H1 (cell line): ENCODE data around the gene HEBP1. TPM values are rescaled to one million over a fixed set of nuclear protein-coding genes. Genes with fewer than 3 reads are reported as not detected.

ENCODE experiments used
- CTCF ChIA-PET: fragments of 300-600 bp; sonication (Branson Sonifier 250); formaldehyde crosslinking; loops from one replicate; lab custom pipeline; 2021; ENCODE audit not compliant: partially characterized antibody; lab: Charles Lee
- POLR2A ChIA-PET: fragments of 300-600 bp; sonication (Branson Sonifier 250); formaldehyde crosslinking; loops from one replicate; lab custom pipeline; 2021; ENCODE audit warnings: inconsistent platforms; ENCODE audit not compliant: partially characterized antibody; lab: Charles Lee
- DNase-seq, 2 experiments: peaks; one replicate each; pipeline versions ENCODE4 v3.0.0 to v3.0.0-alpha.2; 2010 to 2022; ENCODE audit warnings: low spot score in 2 of 2, low read depth in 1 of 2, mixed read lengths in 1 of 2
- FAIRE-seq: peaks from 2 replicates; lab custom pipeline; 2011; peaks lifted over from hg19 to GRCh38; lab: Jason Lieb, UNC
- H2AFZ ChIP-seq: 2 replicates; pipeline ENCODE4 v1.8.1; 2012; ENCODE audit warnings: low read length, inconsistent platforms
- H2AK5ac ChIP-seq: 2 replicates; pipeline ENCODE4 v1.6.1; 2013; ENCODE audit warnings: low read depth, low read length
- H2BK120ac ChIP-seq: replicated peaks from 2 replicates; pipeline ENCODE3; 2013; ENCODE audit warnings: low read depth, low read length, inconsistent platforms
- H2BK12ac ChIP-seq: 2 replicates; pipeline ENCODE4 v1.6.1; 2013; ENCODE audit warnings: low read depth, low read length
- H2BK15ac ChIP-seq: 2 replicates; pipeline ENCODE4 v1.6.1; 2013; ENCODE audit warnings: low read length
- H2BK20ac ChIP-seq: 2 replicates; pipeline ENCODE4 v1.6.1; 2013; ENCODE audit warnings: low read length
- H2BK5ac ChIP-seq: 2 replicates; pipeline ENCODE4 v1.6.1; 2013; ENCODE audit warnings: low read depth, low read length
- H3K14ac ChIP-seq: 2 replicates; pipeline ENCODE4 v1.6.1; 2013; ENCODE audit warnings: inconsistent platforms; ENCODE audit not compliant: insufficient read length
- H3K18ac ChIP-seq: 2 replicates; pipeline ENCODE4 v1.6.1; 2013; ENCODE audit warnings: low read length; ENCODE audit errors: extremely low read depth
- H3K23ac ChIP-seq: 2 replicates; pipeline ENCODE4 v1.6.1; 2013; ENCODE audit warnings: inconsistent platforms; ENCODE audit not compliant: insufficient read length
- H3K23me2 ChIP-seq: 2 replicates; pipeline ENCODE4 v1.6.1; 2013; ENCODE audit warnings: low read depth, low read length
- H3K27ac ChIP-seq: 2 replicates; pipeline ENCODE4 v1.6.1; 2011; ENCODE audit warnings: low read depth, low read length, inconsistent platforms
- H3K27me3 ChIP-seq, 4 experiments: replicated peaks in 1 of 4; 1 replicate in 1 of 4; 2 replicates in 3 of 4; pipeline versions ENCODE4 v1.6.1 to v1.8.1; 2011 to 2013; ENCODE audit warnings: low read length in 3 of 4, mild to moderate bottlenecking in 3 of 4, inconsistent platforms in 2 of 4, mixed read lengths in 2 of 4, moderate library complexity in 1 of 4; ENCODE audit not compliant: control insufficient read depth in 3 of 4, insufficient read depth in 3 of 4; ENCODE audit errors: extremely low read depth in 1 of 4
- H3K36me3 ChIP-seq, 4 experiments: 2 replicates each; pipeline versions ENCODE4 v1.6.1 to v1.8.1; 2011 to 2013; ENCODE audit warnings: mild to moderate bottlenecking in 4 of 4, low read length in 3 of 4, moderate library complexity in 2 of 4, control low read depth in 1 of 4, inconsistent platforms in 1 of 4; ENCODE audit not compliant: insufficient read depth in 4 of 4, control insufficient read depth in 2 of 4
- H3K4ac ChIP-seq: replicated peaks from 2 replicates; pipeline ENCODE3; 2013; ENCODE audit warnings: low read length, low read depth, mixed read lengths, inconsistent platforms; ENCODE audit not compliant: insufficient read length
- H3K4me1 ChIP-seq, 4 experiments: replicated peaks in 1 of 4; 1 replicate in 1 of 4; 2 replicates in 3 of 4; pipeline versions ENCODE4 v1.6.1 to v1.8.1; 2011 to 2013; ENCODE audit warnings: low read length in 3 of 4, inconsistent platforms in 2 of 4, mixed read lengths in 1 of 4; ENCODE audit not compliant: insufficient read depth in 4 of 4, control insufficient read depth in 3 of 4
- H3K4me2 ChIP-seq, 2 experiments: 2 replicates each; pipeline versions ENCODE4 v1.6.1 to v1.8.1; 2011 to 2013; ENCODE audit warnings: low read depth in 2 of 2, low read length in 2 of 2, control low read depth in 1 of 2, inconsistent platforms in 1 of 2, mild to moderate bottlenecking in 1 of 2; ENCODE audit not compliant: insufficient read depth in 1 of 2
- H3K4me3 ChIP-seq, 4 experiments: fragments of 200-600, 300-600 bp in 1 of 4; sonication (generic), shearing (Covaris generic), sonication (Bioruptor Twin) in 1 of 4; 2 replicates each; pipeline versions ENCODE4 v1.5.1 to v1.8.1; 2011 to 2016; ENCODE audit warnings: low read length in 4 of 4, low read depth in 3 of 4, control low read depth in 2 of 4, inconsistent platforms in 2 of 4, mild to moderate bottlenecking in 2 of 4, mixed read lengths in 1 of 4, moderate library complexity in 1 of 4; ENCODE audit not compliant: insufficient read depth in 2 of 4; ENCODE audit errors: extremely low read depth in 1 of 4
- H3K56ac ChIP-seq: replicated peaks from 2 replicates; pipeline ENCODE3; 2013; ENCODE audit warnings: low read depth, mild to moderate bottlenecking, mixed read lengths, low read length, inconsistent platforms; ENCODE audit not compliant: insufficient read length
- H3K79me1 ChIP-seq: 2 replicates; pipeline ENCODE4 v1.6.1; 2013; ENCODE audit warnings: low read depth, low read length, control low read depth
- H3K79me2 ChIP-seq, 2 experiments: 2 replicates each; pipeline versions ENCODE4 v1.6.1 to v1.8.1; 2012 to 2013; ENCODE audit warnings: low read length in 2 of 2, mild to moderate bottlenecking in 2 of 2, inconsistent platforms in 1 of 2; ENCODE audit not compliant: insufficient read depth in 2 of 2, control insufficient read depth in 1 of 2
- H3K9ac ChIP-seq, 4 experiments: replicated peaks in 1 of 4; 1 replicate in 1 of 4; 2 replicates in 3 of 4; pipeline versions ENCODE4 v1.6.1 to v1.8.1; 2011 to 2013; ENCODE audit warnings: low read depth in 3 of 4, low read length in 3 of 4, control low read depth in 2 of 4, mild to moderate bottlenecking in 2 of 4, moderate library complexity in 2 of 4, inconsistent platforms in 1 of 4; ENCODE audit errors: extremely low read depth in 1 of 4
- H3K9me3 ChIP-seq, 2 experiments: 2 replicates each; pipeline versions ENCODE4 v1.6.1 to v1.8.1; 2012 to 2013; ENCODE audit warnings: mild to moderate bottlenecking in 2 of 2, moderate library complexity in 2 of 2, control low read depth in 1 of 2, inconsistent platforms in 1 of 2, low read depth in 1 of 2, low read length in 1 of 2, mixed read lengths in 1 of 2; ENCODE audit not compliant: insufficient read depth in 2 of 2
- H4K20me1 ChIP-seq, 2 experiments: replicated peaks in 1 of 2; 2 replicates each; pipeline versions ENCODE3 to v1.8.1; 2011 to 2013; ENCODE audit warnings: inconsistent platforms in 2 of 2, low read length in 2 of 2, mild to moderate bottlenecking in 1 of 2; ENCODE audit not compliant: insufficient read depth in 2 of 2, control insufficient read depth in 1 of 2
- H4K5ac ChIP-seq: 2 replicates; pipeline ENCODE4 v1.6.1; 2013; ENCODE audit warnings: low read length, low read depth, mixed read lengths, inconsistent platforms; ENCODE audit not compliant: insufficient read length
- H4K8ac ChIP-seq: 2 replicates; pipeline ENCODE4 v1.8.0; 2013; ENCODE audit warnings: mild to moderate bottlenecking, moderate library complexity, low read length, inconsistent platforms; ENCODE audit not compliant: insufficient read depth; ENCODE audit errors: extremely low read depth
- H4K91ac ChIP-seq: replicated peaks from 2 replicates; pipeline ENCODE3; 2013; ENCODE audit warnings: low read length, mixed read lengths, inconsistent platforms; ENCODE audit not compliant: insufficient read length
- NRF1 ChIP-seq: IDR thresholded peaks from 2 replicates; pipeline ENCODE4 v1.6.1; 2011; ENCODE audit warnings: mild to moderate bottlenecking, low read depth, low read length, improper control_type of control experiment
- SAP30 ChIP-seq: fragments of 300-600 bp; sonication (generic); IDR thresholded peaks from 2 replicates; pipeline ENCODE4 v1.7.1; 2012; ENCODE audit warnings: low read length, moderate library complexity, mild to moderate bottlenecking, inconsistent platforms; ENCODE audit not compliant: insufficient read depth, insufficient replicate concordance
- ZNF274 ChIP-seq: IDR thresholded peaks from 2 replicates; pipeline ENCODE4 v1.7.0; 2012; ENCODE audit warnings: low read length, borderline replicate concordance; ENCODE audit errors: extremely low read depth
- WGBS, 2 experiments: shearing (Covaris generic) in 1 of 2; methylation state at CpG; one replicate each; pipeline versions ENCODE4 v1.1.6 to v1.1.7; 2013 to 2015; ENCODE audit warnings: low lambda C conversion rate in 2 of 2, mixed read lengths in 2 of 2, inconsistent platforms in 1 of 2, low coverage in 1 of 2, missing lambda C conversion rate in 1 of 2; ENCODE audit not compliant: insufficient replicate concordance in 2 of 2, insufficient coverage in 1 of 2, insufficient read length in 1 of 2; ENCODE audit errors: extremely low coverage in 1 of 2, missing lambda C conversion rate in 1 of 2; 5-methylcytosine and 5-hydroxymethylcytosine counted together
- polyA plus RNA-seq, 7 experiments: library from polyadenylated mRNA; depleted of rRNA in 3 of 7; stranded (reverse) in 5 of 7; unstranded in 2 of 7; fragments of >200 nt in 5 of 7; fragments of 200-250 nt in 2 of 7; gene quantifications; 1 replicate in 5 of 7; 2 replicates in 1 of 7; 4 replicates in 1 of 7; pipeline versions ENCODE4 v1.2.1 to v1.2.3, GENCODE V29; 2011 to 2013; ENCODE audit warnings: missing spikeins in 2 of 7, mixed read lengths in 2 of 7
- total RNA-seq: library from RNA; stranded (reverse); fragmentation: NEBNext Ultra II Directional; extraction: Animal tissue kit (Norgen Biotek cat#: 25700); gene quantifications from 2 replicates; pipeline ENCODE4 v1.2.1, GENCODE V29; 2021

Gene HEBP1
- total and polyA plus RNA-seq, 2 of the 8 experiments (the other 6 are each of a cell fraction or from before 2014, with no cell fraction given): 30.8 to 56.1 TPM

DNA sequence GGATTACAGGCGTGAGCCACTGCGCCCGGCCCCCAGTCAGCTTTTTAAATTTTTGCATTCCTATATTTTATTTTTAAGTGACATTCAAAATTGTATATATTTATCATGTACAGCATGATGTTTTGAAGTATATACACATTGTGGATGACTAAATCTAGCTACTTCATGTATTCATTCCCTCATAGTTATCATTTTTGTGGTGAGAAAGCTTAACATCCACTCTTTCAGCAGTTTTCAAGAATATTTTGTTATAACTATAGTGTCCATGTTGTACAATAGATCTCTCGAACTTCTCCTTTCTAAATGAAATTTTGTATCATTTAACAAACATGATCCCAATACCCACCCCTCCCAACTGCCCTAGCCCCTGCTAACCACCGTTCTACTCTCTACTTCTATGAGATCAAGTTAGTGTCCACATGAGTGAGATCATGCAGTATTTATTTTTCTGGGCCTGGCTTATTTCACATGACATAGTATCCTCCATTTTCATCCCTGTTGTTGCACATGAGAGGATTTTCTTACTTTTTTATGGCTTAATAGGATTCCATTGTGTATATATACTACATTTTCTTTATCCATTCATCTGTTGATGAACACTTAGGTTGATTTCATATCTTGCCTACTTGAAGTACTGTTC lies 8.8 kb upstream of the HEBP1 start:
- Histone ChIP-seq H3K56ac (no peak overlapping the region), H3K27ac (no peak overlapping the region), H3K4ac (no peak overlapping the region), H3K23ac (no peak overlapping the region), H3K14ac (no peak overlapping the region), H3K79me1 (no peaks in the 10 kb centered on the region), H2AFZ (no peak overlapping the region), H4K5ac (no peak overlapping the region), H2BK15ac (no peak overlapping the region), H3K27me3 (no peaks in the 10 kb centered on the region), H3K4me3 (no peak overlapping the region), H3K9me3 (no peaks in the 10 kb centered on the region), H2AK5ac (no peak overlapping the region), H3K23me2 (no peaks in the 10 kb centered on the region), H3K36me3 (no peaks in the 10 kb centered on the region), H3K4me1 (peaks cover 6 to 17% (median 12%) of the 10 kb centered on the region in 4 experiments), H2BK20ac (no peak overlapping the region), H2BK120ac (no peak overlapping the region), H2BK5ac (no peak overlapping the region), H3K18ac (no peak overlapping the region), H4K8ac (no peak overlapping the region), H4K20me1 (no peaks in the 10 kb centered on the region), H3K79me2 (no peaks in the 10 kb centered on the region), H3K4me2 (no peak overlapping the region), H3K9ac (no peak overlapping the region), H4K91ac (no peak overlapping the region), H2BK12ac (no peak overlapping the region)
- DNase-seq: no peak
- CTCF ChIA-PET: interaction anchor here (1.0 to 2.9 kb wide), 3 partner anchors 10 to 26 kb away, joined by 3 to 9 read pairs (median 3); no protein-coding TSS in a partner anchor
- no peak for FAIRE-seq
- POLR2A ChIA-PET: interaction anchor here (0.7 to 1.4 kb wide), 2 partner anchors 11 to 136 kb away, joined by 3 read pairs; no protein-coding TSS in a partner anchor
- 90% methylated on average over 5 of the region's 5 CpGs; no CpG with 5 or more reads in 1 of the 2 experiments for WGBS, 2 experiments
- TF ChIP-seq SAP30: no peak
- TF ChIP-seq NRF1: no peak
- no peak for TF ChIP-seq ZNF274
